SU-DHL-6 (cell line): Measurements from ENCODE around the gene CDK10.

Experiments
- H2AFZ ChIP-seq: fragments of 200-600 bp; sonication (generic); 2 replicates; pipeline ENCODE4 v1.6.1; 2014; ENCODE audit warnings: low read depth, mild to moderate bottlenecking, moderate library complexity, mixed read lengths, antibody characterized with exemption, low read length; ENCODE audit not compliant: severe bottlenecking
- H3F3A ChIP-seq: fragments of 200-600 bp; shearing (Covaris generic); 2 replicates; pipeline ENCODE4 v1.6.0; 2016; ENCODE audit warnings: antibody characterized with exemption, mild to moderate bottlenecking; ENCODE audit not compliant: insufficient read depth
- H3K27ac ChIP-seq: fragments of 200-600 bp; sonication (generic); 2 replicates; pipeline ENCODE4 v1.5.1; 2016; ENCODE audit warnings: low read depth, mild to moderate bottlenecking, low read length, moderate library complexity, mixed read lengths
- H3K27me3 ChIP-seq: fragments of 200-600 bp; sonication (generic), shearing (Covaris generic); 2 replicates; pipeline ENCODE4 v1.6.0; 2014; ENCODE audit warnings: mild to moderate bottlenecking, low read length
- H3K36me3 ChIP-seq: fragments of 200-600 bp; sonication (generic); 2 replicates; pipeline ENCODE4 v1.6.1; 2014; ENCODE audit warnings: mild to moderate bottlenecking, low read length, mixed read lengths
- H3K4me2 ChIP-seq: fragments of 300-600, 200-600 bp; shearing (Covaris generic), sonication (generic); 2 replicates; pipeline ENCODE4 v1.6.0; 2014; ENCODE audit warnings: low read length, low read depth, mild to moderate bottlenecking; ENCODE audit not compliant: poor library complexity, severe bottlenecking
- H3K4me3 ChIP-seq: fragments of 200-600 bp; sonication (generic); 2 replicates; pipeline ENCODE4 v1.5.1; 2014; ENCODE audit warnings: antibody characterized with exemption, low read length, mild to moderate bottlenecking, mixed read lengths; ENCODE audit not compliant: insufficient read depth, poor library complexity, severe bottlenecking
- H3K79me2 ChIP-seq: fragments of 200-600 bp; sonication (generic); 2 replicates; pipeline ENCODE4 v1.6.1; 2014; ENCODE audit warnings: mild to moderate bottlenecking, low read length, moderate library complexity; ENCODE audit not compliant: insufficient read depth
- H3K9ac ChIP-seq: fragments of 200-600 bp; sonication (generic); 2 replicates; pipeline ENCODE4 v1.7.0; 2014; ENCODE audit warnings: mild to moderate bottlenecking, low read length
- H3K9me2 ChIP-seq: fragments of 200-600 bp; sonication (generic); replicated peaks from 2 replicates; pipeline ENCODE4 v1.6.1; 2014; ENCODE audit warnings: low read length; ENCODE audit not compliant: insufficient read depth
- H3K9me3 ChIP-seq: fragments of 200-600 bp; sonication (generic); 2 replicates; pipeline ENCODE4 v1.6.1; 2014; ENCODE audit warnings: low read length, mixed read lengths; ENCODE audit not compliant: insufficient read depth
- H4K20me1 ChIP-seq: fragments of 200-600 bp; sonication (generic); 2 replicates; pipeline ENCODE4 v1.6.1; 2014; ENCODE audit warnings: low read depth, mild to moderate bottlenecking, antibody characterized with exemption, low read length, moderate library complexity, mixed read lengths
- EZH2phosphoT487 ChIP-seq: fragments of 200-600 bp; sonication (generic), shearing (Covaris generic); conservative IDR thresholded peaks from 2 replicates; pipeline ENCODE4 v1.6.1; 2018; ENCODE audit warnings: mild to moderate bottlenecking, antibody characterized with exemption, low read length, moderate library complexity, mixed read lengths
- TF ChIP-seq, protein P1 (sequence below): fragments of 200-600 bp; sonication (generic); IDR thresholded peaks from one replicate; pipeline ENCODE4 v1.5.1; 2017; ENCODE audit warnings: antibody characterized with exemption, mild to moderate bottlenecking, low read length, moderate library complexity; ENCODE audit not compliant: insufficient read depth, poor library complexity, severe bottlenecking

The CDK10 gene

DNA sequence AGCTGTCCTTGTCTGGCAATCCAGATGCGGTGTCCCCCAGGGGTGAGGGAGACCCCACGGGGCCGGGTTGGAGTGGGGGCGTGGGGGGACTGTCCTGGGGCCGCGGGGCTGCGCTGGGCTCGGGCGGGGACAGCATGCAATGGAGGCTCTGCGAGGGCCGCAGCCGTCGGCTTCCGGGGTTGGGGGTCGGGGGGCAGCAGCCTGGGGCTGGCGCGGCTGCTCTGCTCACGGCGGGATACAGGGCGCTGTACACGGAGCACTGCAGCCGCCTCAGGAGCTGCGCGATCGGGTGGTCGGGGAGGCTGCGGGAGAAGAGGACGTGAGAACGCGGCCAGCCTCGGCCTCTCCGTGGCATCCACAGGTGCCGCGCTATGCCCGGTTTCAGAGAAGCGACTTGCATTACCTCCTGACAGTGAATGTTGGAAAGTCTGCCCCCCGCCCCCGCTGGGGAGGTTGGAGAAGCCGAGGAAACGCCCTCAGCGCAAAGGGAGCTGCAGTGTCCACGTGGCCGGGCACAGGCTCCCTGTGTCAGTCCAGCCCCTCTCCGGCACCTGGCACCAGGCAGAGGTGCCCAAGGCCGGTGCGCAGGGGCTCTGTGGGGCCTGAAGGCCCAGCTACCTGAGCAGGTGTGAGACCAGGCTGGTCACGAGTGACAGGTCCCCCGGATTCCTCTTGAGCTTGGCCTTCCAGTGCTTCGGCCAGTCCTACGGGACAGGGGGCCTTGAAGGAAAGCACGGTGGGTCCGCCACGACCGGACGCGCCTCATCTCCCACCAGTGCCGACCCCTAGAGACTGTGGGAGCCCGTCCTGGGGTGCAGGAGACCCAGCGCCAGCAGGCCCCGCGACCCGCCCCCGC lies 24.4 kb downstream of the CDK10 start:
- no peak for TF ChIP-seq EZH2phosphoT487
- TF ChIP-seq, protein P1, sequence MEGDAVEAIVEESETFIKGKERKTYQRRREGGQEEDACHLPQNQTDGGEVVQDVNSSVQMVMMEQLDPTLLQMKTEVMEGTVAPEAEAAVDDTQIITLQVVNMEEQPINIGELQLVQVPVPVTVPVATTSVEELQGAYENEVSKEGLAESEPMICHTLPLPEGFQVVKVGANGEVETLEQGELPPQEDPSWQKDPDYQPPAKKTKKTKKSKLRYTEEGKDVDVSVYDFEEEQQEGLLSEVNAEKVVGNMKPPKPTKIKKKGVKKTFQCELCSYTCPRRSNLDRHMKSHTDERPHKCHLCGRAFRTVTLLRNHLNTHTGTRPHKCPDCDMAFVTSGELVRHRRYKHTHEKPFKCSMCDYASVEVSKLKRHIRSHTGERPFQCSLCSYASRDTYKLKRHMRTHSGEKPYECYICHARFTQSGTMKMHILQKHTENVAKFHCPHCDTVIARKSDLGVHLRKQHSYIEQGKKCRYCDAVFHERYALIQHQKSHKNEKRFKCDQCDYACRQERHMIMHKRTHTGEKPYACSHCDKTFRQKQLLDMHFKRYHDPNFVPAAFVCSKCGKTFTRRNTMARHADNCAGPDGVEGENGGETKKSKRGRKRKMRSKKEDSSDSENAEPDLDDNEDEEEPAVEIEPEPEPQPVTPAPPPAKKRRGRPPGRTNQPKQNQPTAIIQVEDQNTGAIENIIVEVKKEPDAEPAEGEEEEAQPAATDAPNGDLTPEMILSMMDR: no peak
- H2AFZ ChIP-seq: no peak overlapping the region
- H3K9me2 ChIP-seq: no peaks in the 10 kb centered on the region
- H3K9ac ChIP-seq: no peak overlapping the region
- no peaks in the 10 kb centered on the region for H3K9me3 ChIP-seq
- H3F3A ChIP-seq: no peaks in the 10 kb centered on the region
- H3K4me3 ChIP-seq: no peak overlapping the region
- H3K79me2 ChIP-seq: no peaks in the 10 kb centered on the region; the same call in 1 of the 2 replicates
- no peaks in the 10 kb centered on the region for H3K36me3 ChIP-seq
- no peaks in the 10 kb centered on the region for H4K20me1 ChIP-seq
- no peak overlapping the region for H3K27ac ChIP-seq
- H3K4me2 ChIP-seq: no peak overlapping the region
- H3K27me3 ChIP-seq: no peaks in the 10 kb centered on the region

DNA sequence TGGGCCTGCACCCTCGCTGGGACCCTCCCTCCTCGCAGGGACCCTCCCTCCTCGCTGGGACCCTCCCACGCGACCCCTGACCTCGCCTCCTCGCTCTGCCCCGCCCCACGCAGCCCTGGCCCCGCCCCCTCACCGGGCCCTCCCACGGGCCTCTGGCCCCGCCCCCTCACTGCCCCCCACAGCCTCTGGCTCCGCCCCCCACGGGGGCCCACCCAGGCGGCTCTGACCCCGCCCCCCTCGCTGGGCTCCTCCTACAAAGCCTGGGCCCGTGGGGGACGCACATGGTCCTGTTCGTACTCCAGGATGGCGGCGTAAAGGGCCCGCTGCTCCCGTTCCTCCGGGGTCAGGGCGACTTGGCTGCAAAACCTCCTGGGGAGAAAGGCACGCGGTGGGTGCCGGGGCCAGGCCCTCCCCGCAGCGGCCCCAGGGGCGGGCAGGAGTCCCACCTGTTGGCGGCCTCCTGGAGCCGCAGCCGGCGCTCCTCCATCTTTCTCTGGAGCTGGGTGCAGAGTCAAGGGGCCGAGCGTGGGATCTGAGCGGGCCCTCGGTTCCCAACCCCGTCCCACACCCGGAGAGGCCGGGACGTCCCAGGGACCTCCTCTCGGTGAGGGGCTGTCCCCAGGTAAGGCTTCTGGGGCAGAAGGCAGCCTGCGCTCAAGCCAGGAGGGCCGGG lies 25.2 kb downstream of the CDK10 start:
- H3K79me2 ChIP-seq: no peaks in the 10 kb centered on the region; the same call in 1 of the 2 replicates
- H4K20me1 ChIP-seq: no peaks in the 10 kb centered on the region
- H3K27ac ChIP-seq: no peak overlapping the region
- no peaks in the 10 kb centered on the region for H3K27me3 ChIP-seq
- no peaks in the 10 kb centered on the region for H3F3A ChIP-seq
- peak overlapping the region; percentile 92 for H3K4me3 ChIP-seq
- TF ChIP-seq, protein P1: no peak
- TF ChIP-seq EZH2phosphoT487: no peak
- H3K9me2 ChIP-seq: no peaks in the 10 kb centered on the region
- H2AFZ ChIP-seq: peak overlapping the region; percentile 85
- H3K9me3 ChIP-seq: no peaks in the 10 kb centered on the region
- H3K9ac ChIP-seq: peak overlapping the region; percentile 85
- H3K36me3 ChIP-seq: no peaks in the 10 kb centered on the region
- peak overlapping the region; percentile 72 for H3K4me2 ChIP-seq

DNA sequence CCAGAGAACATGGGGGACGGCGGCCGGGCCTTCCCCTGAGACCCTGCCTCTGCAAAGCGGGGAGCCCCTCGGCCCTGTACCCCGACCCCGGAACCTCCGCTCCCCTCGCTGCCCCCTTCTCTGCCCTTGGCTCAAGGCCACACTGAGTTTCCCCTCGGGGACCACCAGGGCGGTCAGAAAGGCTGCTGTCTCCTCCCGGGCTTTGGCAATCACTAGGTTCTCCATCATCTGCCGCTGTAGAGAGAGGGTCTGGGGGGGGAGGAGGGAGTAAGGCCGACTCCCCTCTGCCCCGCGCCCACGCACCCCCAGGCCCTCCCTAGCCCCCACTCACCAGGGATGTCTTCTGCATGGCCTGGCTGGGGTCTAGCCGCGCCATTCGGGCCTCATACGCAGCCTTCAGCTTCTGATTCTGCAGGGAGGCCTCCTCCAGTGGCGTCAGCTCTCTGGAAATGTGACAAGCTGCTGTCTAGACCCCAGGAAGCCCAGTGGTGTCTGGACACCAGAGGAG lies 25.8 kb downstream of the CDK10 start:
- no peaks in the 10 kb centered on the region for H3K9me3 ChIP-seq
- peak overlapping the region; percentile 92 for H3K4me3 ChIP-seq
- H4K20me1 ChIP-seq: no peaks in the 10 kb centered on the region
- H3K4me2 ChIP-seq: peak overlapping the region; percentile 72
- peak overlapping the region; percentile 85 for H2AFZ ChIP-seq
- H3K79me2 ChIP-seq: no peaks in the 10 kb centered on the region; the same call in 1 of the 2 replicates
- no peaks in the 10 kb centered on the region for H3F3A ChIP-seq
- no peaks in the 10 kb centered on the region for H3K9me2 ChIP-seq
- H3K36me3 ChIP-seq: no peaks in the 10 kb centered on the region
- H3K27me3 ChIP-seq: no peaks in the 10 kb centered on the region
- no peak overlapping the region for H3K27ac ChIP-seq
- peak overlapping the region; percentile 85 for H3K9ac ChIP-seq
- TF ChIP-seq, protein P1: no peak
- TF ChIP-seq EZH2phosphoT487: no peak
